ENCODE results near the gene TMEM139. TPM values are rescaled to one million over a fixed set of nuclear protein-coding genes. Genes with fewer than 3 reads are reported as not detected.

TMEM139 gene
- 1 to 10 TPM in 1 of 2 donors, not detected in 1; 3.2 TPM for total RNA-seq

GRCh38 chr7:143284591-143285469 lies at the start of gene TMEM139:
TMEM139 (plus strand) TSS chr7:143284958; CDS start chr7:143285958, 1,000 bp downstream.
- no peaks in the 10 kb centered on the region for H3K36me3 ChIP-seq
- peaks cover 8 to 15% of the 10 kb centered on the region in 2 donors for H3K4me1 ChIP-seq (ENCODE audit: control insufficient read depth in 1 of 2, low read depth in 2 of 2)
- no peak for TF ChIP-seq CTCF (IDR thresholded peaks at IDR 0.05)
- H3K4me3 ChIP-seq: no peak within 1 kb of the TSS
- H3K27ac ChIP-seq: no peak within 1 kb of the TSS
- H3K27me3 ChIP-seq (replicated peaks; ENCODE audit: insufficient read depth): no peaks in the 10 kb centered on the region
- ATAC-seq (ENCODE audit: insufficient number of reproducible peaks, low FRiP score, low read depth) (no peak), DNase-seq (ENCODE audit: low spot score) (no peak)
- H3K9me3 ChIP-seq: no peaks in the 10 kb centered on the region

DNA sequence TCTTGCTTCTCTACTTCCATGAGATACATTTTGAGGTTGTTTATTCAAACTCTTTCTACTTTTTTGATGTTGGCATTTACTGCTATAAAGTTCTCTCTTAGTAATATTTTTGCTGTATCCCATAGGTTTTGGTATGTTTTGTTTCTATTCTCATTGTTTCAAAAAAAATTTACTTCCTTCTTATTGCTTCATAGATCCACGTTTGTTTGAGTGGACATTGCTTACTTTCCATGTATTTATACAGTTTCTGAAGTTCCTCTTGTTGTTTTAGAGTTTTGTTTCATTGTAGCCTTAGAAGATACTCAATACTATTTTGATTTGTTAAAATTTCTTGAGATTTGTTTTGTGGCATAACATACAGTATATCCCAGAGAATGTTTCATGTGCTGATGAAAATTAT lies 49.2 kb upstream of the TMEM139 start:
- ATAC-seq (ENCODE audit: insufficient number of reproducible peaks, low FRiP score, low read depth) (no peak), DNase-seq (ENCODE audit: low spot score) (no peak)
- H3K9me3 ChIP-seq: peaks cover 10% of the 10 kb centered on the region
- no peak for TF ChIP-seq CTCF (IDR thresholded peaks at IDR 0.05)
- no peaks in the 10 kb centered on the region for H3K27me3 ChIP-seq (replicated peaks; ENCODE audit: insufficient read depth)
- H3K4me3 ChIP-seq: no peak overlapping the region
- H3K27ac ChIP-seq: no peak overlapping the region
- H3K4me1 ChIP-seq (ENCODE audit: control insufficient read depth in 1 of 2, low read depth in 2 of 2): no peaks in the 10 kb centered on the region
- H3K36me3 ChIP-seq: no peaks in the 10 kb centered on the region

- TF ChIP-seq CTCF (IDR thresholded peaks at IDR 0.05): no peak
These were observed 48.3 kb upstream of the TMEM139 start for GRCh38 chr7:143236408-143236990.

GRCh38 chr7:143237366-143237765 lies 47.4 kb upstream of the TMEM139 start:
- H3K4me3 ChIP-seq: no peak overlapping the region
- no peak overlapping the region for H3K27ac ChIP-seq
- ATAC-seq (ENCODE audit: insufficient number of reproducible peaks, low FRiP score, low read depth) (no peak), DNase-seq (ENCODE audit: low spot score) (no peak)
- no peaks in the 10 kb centered on the region for H3K4me1 ChIP-seq (ENCODE audit: control insufficient read depth in 1 of 2, low read depth in 2 of 2)
- H3K9me3 ChIP-seq: peaks cover 10% of the 10 kb centered on the region
- no peaks in the 10 kb centered on the region for H3K36me3 ChIP-seq
- TF ChIP-seq CTCF (IDR thresholded peaks at IDR 0.05): no peak
- no peaks in the 10 kb centered on the region for H3K27me3 ChIP-seq (replicated peaks; ENCODE audit: insufficient read depth)

More at GRCh38 chr7:143236408-143236990, 48.3 kb upstream of the TMEM139 start:
- Histone ChIP-seq H3K36me3 (no peaks in the 10 kb centered on the region), H3K27me3 (replicated peaks; ENCODE audit: insufficient read depth) (no peaks in the 10 kb centered on the region), H3K4me1 (ENCODE audit: control insufficient read depth in 1 of 2, low read depth in 2 of 2) (no peaks in the 10 kb centered on the region), H3K27ac (no peak overlapping the region), H3K4me3 (no peak overlapping the region), H3K9me3 (peaks cover 10% of the 10 kb centered on the region)
- DNase-seq (ENCODE audit: low spot score) (no peak), ATAC-seq (ENCODE audit: insufficient number of reproducible peaks, low FRiP score, low read depth) (no peak)

DNA sequence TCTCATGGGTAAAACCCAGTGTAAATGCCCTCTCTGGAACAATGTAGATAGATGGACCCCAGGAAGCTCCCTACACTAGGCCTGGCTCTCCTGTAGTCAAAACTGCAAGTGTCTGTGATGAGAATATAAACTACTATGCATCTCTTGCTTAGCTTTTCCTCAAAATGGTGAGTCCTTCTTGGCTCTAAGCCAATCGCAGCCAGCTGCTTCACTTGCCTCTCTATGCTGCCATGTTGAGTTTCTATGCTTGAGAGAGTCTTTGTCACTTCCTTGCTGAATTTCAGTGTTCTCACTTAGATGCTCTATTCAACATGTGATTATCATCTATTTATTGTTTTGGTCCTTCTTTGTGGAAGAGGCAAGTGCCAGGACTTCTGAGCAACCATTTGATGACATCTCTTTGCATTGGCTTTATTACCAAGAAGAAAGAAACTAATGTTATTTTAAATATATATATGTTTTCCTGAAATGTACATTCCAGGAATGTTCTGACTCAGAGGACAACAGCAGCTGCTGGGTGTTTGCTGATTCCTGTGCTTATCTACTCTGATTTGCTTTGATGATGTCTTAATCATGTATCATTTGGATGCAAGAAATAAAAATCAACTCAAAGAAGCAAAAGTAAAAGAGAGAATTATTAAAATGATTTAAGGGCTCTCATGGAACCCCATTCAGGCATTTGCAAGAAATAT lies 46.3 kb upstream of the TMEM139 start:
- H3K4me1 ChIP-seq (ENCODE audit: control insufficient read depth in 1 of 2, low read depth in 2 of 2): no peaks in the 10 kb centered on the region
- ATAC-seq (ENCODE audit: insufficient number of reproducible peaks, low FRiP score, low read depth): no peak
- no peak for DNase-seq (ENCODE audit: low spot score)
- H3K36me3 ChIP-seq: no peaks in the 10 kb centered on the region
- TF ChIP-seq CTCF (IDR thresholded peaks at IDR 0.05): no peak
- no peak overlapping the region for H3K4me3 ChIP-seq
- H3K27me3 ChIP-seq (replicated peaks; ENCODE audit: insufficient read depth): no peaks in the 10 kb centered on the region
- no peak overlapping the region for H3K27ac ChIP-seq
- H3K9me3 ChIP-seq: peaks cover 10% of the 10 kb centered on the region

All from thoracic aorta (tissue), 2 donors.